ENCODE results near the gene BLVRB.
A peak's percentile ranks its signal among the peaks of the same experiment; 100 is the strongest.

Gene BLVRB

GRCh38 chr19:40446263-40446784, 19.2 kb downstream of the BLVRB start:
- H3K4me2 ChIP-seq (ENCODE audit: low read length) = no peak overlapping the region
- H3K4me1 ChIP-seq (ENCODE audit: insufficient read depth, low read length, severe bottlenecking) = peaks cover 13% of the 10 kb centered on the region
- peaks cover 10% of the 10 kb centered on the region for H3K79me2 ChIP-seq (ENCODE audit: insufficient read depth, low read length)
- no peaks in the 10 kb centered on the region for H3K9me3 ChIP-seq (ENCODE audit: low read length)
- H4K20me1 ChIP-seq (ENCODE audit: insufficient read depth, low read length) = no peaks in the 10 kb centered on the region
- no peak overlapping the region for H3K4me3 ChIP-seq (ENCODE audit: low read depth, low read length, poor library complexity, severe bottlenecking)
- TF ChIP-seq EZH2 (IDR thresholded peaks at IDR 0.05; ENCODE audit: borderline replicate concordance, low read length) (no peak), CTCF (IDR thresholded peaks at IDR 0.05; ENCODE audit: low read length) (no peak)
- no peaks in the 10 kb centered on the region for H3F3A ChIP-seq (ENCODE audit: insufficient read depth, low read length)
- peaks cover 9% of the 10 kb centered on the region; the same call in 1 of the 2 replicates for H3K36me3 ChIP-seq (ENCODE audit: insufficient read depth, low read length)
- no peaks in the 10 kb centered on the region for H3K9me2 ChIP-seq (ENCODE audit: low read depth, low read length)
- no peak overlapping the region for H3K27ac ChIP-seq (ENCODE audit: low read depth, low read length, poor library complexity, severe bottlenecking)
- H2AFZ ChIP-seq (ENCODE audit: low read length) = no peak overlapping the region
- no peak overlapping the region for H3K9ac ChIP-seq (ENCODE audit: low read length)
- H3K27me3 ChIP-seq (ENCODE audit: insufficient read depth, low read length) = no peaks in the 10 kb centered on the region

GRCh38 chr19:40445780-40446262, 19.7 kb downstream of the BLVRB start:
- peaks cover 10% of the 10 kb centered on the region for H3K79me2 ChIP-seq (ENCODE audit: insufficient read depth, low read length)
- no peak overlapping the region for H3K4me2 ChIP-seq (ENCODE audit: low read length)
- no peak overlapping the region for H2AFZ ChIP-seq (ENCODE audit: low read length)
- peaks cover 13% of the 10 kb centered on the region for H3K4me1 ChIP-seq (ENCODE audit: insufficient read depth, low read length, severe bottlenecking)
- H3K9me3 ChIP-seq (ENCODE audit: low read length) = no peaks in the 10 kb centered on the region
- TF ChIP-seq EZH2 (IDR thresholded peaks at IDR 0.05; ENCODE audit: borderline replicate concordance, low read length) = no peak
- TF ChIP-seq CTCF (IDR thresholded peaks at IDR 0.05; ENCODE audit: low read length) = no peak
- H3K9ac ChIP-seq (ENCODE audit: low read length) = no peak overlapping the region
- no peaks in the 10 kb centered on the region for H4K20me1 ChIP-seq (ENCODE audit: insufficient read depth, low read length)
- no peak overlapping the region for H3K4me3 ChIP-seq (ENCODE audit: low read depth, low read length, poor library complexity, severe bottlenecking)
- no peak overlapping the region for H3K27ac ChIP-seq (ENCODE audit: low read depth, low read length, poor library complexity, severe bottlenecking)
- no peaks in the 10 kb centered on the region for H3F3A ChIP-seq (ENCODE audit: insufficient read depth, low read length)
- no peaks in the 10 kb centered on the region for H3K9me2 ChIP-seq (ENCODE audit: low read depth, low read length)
- H3K27me3 ChIP-seq (ENCODE audit: insufficient read depth, low read length) = no peaks in the 10 kb centered on the region
- peaks cover 14% of the 10 kb centered on the region; the same call in 1 of the 2 replicates for H3K36me3 ChIP-seq (ENCODE audit: insufficient read depth, low read length)

- Histone ChIP-seq H3K4me1 (ENCODE audit: insufficient read depth, low read length, severe bottlenecking) (peaks cover 13% of the 10 kb centered on the region), H2AFZ (ENCODE audit: low read length) (peak overlapping the region; percentile 68), H3F3A (ENCODE audit: insufficient read depth, low read length) (no peaks in the 10 kb centered on the region), H3K4me2 (ENCODE audit: low read length) (peak overlapping the region; percentile 78), H3K36me3 (ENCODE audit: insufficient read depth, low read length) (peaks cover 21% of the 10 kb centered on the region; the same call in 1 of the 2 replicates), H3K9me2 (ENCODE audit: low read depth, low read length) (no peaks in the 10 kb centered on the region), H3K27ac (ENCODE audit: low read depth, low read length, poor library complexity, severe bottlenecking) (no peak overlapping the region), H3K4me3 (ENCODE audit: low read depth, low read length, poor library complexity, severe bottlenecking) (peak overlapping the region; percentile 88), H3K9me3 (ENCODE audit: low read length) (no peaks in the 10 kb centered on the region), H4K20me1 (ENCODE audit: insufficient read depth, low read length) (no peaks in the 10 kb centered on the region), H3K27me3 (ENCODE audit: insufficient read depth, low read length) (no peaks in the 10 kb centered on the region), H3K79me2 (ENCODE audit: insufficient read depth, low read length) (peaks cover 10% of the 10 kb centered on the region), H3K9ac (ENCODE audit: low read length) (peak overlapping the region; percentile 51; the same call in 1 of the 2 replicates)
- TF ChIP-seq CTCF (IDR thresholded peaks at IDR 0.05; ENCODE audit: low read length) (peak; percentile 54), EZH2 (IDR thresholded peaks at IDR 0.05; ENCODE audit: borderline replicate concordance, low read length) (no peak)
Measured at GRCh38 chr19:40444825-40445312, 20.7 kb downstream of the BLVRB start.

Measured in OCI-LY1 (cell line).